Measurements from ENCODE around the gene KIF6.

DNA sequence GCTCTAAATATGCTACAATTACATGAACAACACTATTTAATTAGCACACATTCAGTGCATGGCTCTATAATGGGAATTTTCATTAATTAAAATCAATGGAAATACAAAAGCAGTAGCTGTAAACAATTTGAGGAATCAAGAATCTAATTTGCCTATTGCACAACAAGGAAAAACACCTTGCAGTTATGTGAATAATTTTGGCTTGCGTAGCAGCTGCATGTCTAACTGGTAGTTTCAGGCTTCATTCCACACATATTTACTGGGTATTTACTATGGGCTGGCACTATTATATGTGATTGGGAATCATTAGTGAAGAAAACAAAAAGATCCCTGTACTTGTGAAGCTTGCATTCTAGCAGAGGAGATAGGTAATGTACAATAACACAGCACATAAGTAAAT is 26.4 kb downstream of the KIF6 start:
- no peak for TF ChIP-seq POLR2A (IDR thresholded peaks at IDR 0.05)
- TF ChIP-seq, protein P1, sequence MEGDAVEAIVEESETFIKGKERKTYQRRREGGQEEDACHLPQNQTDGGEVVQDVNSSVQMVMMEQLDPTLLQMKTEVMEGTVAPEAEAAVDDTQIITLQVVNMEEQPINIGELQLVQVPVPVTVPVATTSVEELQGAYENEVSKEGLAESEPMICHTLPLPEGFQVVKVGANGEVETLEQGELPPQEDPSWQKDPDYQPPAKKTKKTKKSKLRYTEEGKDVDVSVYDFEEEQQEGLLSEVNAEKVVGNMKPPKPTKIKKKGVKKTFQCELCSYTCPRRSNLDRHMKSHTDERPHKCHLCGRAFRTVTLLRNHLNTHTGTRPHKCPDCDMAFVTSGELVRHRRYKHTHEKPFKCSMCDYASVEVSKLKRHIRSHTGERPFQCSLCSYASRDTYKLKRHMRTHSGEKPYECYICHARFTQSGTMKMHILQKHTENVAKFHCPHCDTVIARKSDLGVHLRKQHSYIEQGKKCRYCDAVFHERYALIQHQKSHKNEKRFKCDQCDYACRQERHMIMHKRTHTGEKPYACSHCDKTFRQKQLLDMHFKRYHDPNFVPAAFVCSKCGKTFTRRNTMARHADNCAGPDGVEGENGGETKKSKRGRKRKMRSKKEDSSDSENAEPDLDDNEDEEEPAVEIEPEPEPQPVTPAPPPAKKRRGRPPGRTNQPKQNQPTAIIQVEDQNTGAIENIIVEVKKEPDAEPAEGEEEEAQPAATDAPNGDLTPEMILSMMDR (IDR thresholded peaks at IDR 0.05): no peak
- no peak for TF ChIP-seq POLR2AphosphoS5 (IDR thresholded peaks at IDR 0.05)
- TF ChIP-seq EP300 (IDR thresholded peaks at IDR 0.05; ENCODE audit: low read depth): no peak
